Medulla oblongata (tissue), 1 donor: ENCODE measurements around the gene PTPN6.
"Not testable (repeated sequence)": the region's sequence is repeated elsewhere in the genome, so short reads cannot be mapped to it uniquely, and the experiment has no call there.

Experiments
- DNase-seq: peaks from one replicate; pipeline ENCODE4 v3.0.0-alpha.2; 2015; ENCODE audit errors: extremely low spot score

The PTPN6 gene

GRCh38 chr12:6950811-6951540 is at the start of gene PTPN6:
PTPN6 (plus strand) TSS chr12:6951356; CDS start chr12:6951513, 157 bp downstream.
- DNase-seq, result peak; percentile 57

GRCh38 chr12:6902448-6902847 is 48.7 kb upstream of the PTPN6 start:
- no peak for DNase-seq

GRCh38 chr12:6903722-6904121 is 47.4 kb upstream of the PTPN6 start:
- DNase-seq, result no peak

GRCh38 chr12:6904280-6905276 is 46.6 kb upstream of the PTPN6 start, which contains the start of gene LRRC23:
LRRC23 (plus strand) TSS chr12:6904822; CDS start chr12:6905634, 812 bp downstream.
- peak; percentile 98 for DNase-seq

DNA sequence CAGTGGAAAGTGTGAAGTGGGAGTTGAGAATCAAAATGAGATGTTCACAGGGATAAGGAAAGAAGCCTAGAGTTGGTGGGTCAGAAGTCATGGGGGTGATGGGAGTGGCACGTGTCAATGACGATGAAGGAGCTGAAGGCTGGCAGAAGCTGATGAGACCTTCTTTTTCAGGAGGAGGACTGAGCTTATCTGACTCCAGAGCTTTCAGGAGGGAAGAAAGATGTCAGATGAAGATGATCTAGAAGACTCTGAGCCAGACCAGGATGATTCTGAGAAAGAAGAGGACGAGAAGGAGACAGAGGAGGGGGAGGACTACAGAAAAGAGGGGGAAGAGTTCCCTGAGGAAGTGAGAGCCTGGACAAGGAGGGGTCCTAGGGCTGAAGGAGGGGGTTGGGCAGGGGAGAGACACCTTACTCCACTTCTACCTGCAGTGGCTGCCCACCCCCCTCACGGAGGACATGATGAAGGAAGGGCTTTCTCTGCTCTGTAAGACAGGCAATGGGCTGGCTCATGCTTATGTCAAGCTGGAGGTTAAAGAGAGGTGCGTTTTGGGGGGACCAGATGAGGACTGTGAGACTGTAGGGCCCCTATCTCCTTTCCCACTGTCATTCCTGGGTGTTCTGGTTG is 45.6 kb upstream of the PTPN6 start:
- DNase-seq, result no peak

DNA sequence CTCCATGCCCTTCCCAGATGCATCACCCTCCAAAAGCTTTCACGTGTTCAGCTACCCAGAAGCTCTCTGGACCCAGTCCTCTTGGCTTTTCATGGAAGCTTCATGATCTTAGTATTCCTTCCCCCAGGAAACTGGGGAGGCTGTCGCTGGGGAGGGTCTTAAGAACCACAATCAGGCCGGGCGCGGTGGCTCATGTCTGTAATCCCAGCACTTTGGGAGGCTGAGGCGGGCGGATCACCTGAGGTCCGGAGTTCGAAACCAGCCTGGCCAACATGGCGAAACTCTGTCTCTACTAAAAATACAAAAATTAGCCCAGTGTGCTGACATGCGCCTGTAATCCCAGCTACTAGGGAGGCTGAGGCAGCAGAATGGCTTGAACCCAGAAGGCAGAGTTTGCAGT is 43.0 kb upstream of the PTPN6 start:
- DNase-seq, result not testable (repeated sequence)

DNA sequence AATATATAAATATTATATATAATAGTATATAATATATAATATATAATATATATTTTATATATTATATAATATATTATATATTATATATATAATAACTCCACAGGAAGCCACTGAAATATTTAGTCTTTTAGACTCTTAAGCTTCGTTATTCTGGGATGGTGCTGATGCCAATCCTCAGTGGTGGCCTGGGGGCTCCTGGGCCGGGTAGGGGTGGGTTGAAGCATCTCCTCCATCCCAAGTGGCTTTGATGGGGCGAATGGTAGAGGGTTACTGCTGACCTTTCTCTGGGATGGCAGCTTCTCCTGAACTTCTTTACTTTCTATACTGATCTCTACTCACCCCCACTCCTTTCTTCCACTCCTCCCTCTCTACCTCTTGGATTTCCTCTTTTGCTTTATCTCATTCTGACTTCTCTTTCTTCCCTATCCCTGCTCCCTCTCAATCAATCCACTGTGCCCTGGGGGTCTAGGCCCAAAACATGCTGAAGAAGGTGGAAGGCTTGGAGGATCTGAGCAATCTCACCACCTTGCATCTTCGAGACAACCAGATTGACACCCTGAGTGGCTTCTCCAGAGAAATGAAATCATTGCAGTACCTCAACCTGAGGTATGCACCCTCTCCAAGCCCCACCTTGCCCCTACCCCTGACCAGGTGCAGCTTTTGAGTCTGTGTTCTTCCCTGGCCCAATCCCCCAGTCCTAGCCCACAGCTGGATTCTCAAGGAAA is 41.6 kb upstream of the PTPN6 start:
- DNase-seq, result no peak

DNA sequence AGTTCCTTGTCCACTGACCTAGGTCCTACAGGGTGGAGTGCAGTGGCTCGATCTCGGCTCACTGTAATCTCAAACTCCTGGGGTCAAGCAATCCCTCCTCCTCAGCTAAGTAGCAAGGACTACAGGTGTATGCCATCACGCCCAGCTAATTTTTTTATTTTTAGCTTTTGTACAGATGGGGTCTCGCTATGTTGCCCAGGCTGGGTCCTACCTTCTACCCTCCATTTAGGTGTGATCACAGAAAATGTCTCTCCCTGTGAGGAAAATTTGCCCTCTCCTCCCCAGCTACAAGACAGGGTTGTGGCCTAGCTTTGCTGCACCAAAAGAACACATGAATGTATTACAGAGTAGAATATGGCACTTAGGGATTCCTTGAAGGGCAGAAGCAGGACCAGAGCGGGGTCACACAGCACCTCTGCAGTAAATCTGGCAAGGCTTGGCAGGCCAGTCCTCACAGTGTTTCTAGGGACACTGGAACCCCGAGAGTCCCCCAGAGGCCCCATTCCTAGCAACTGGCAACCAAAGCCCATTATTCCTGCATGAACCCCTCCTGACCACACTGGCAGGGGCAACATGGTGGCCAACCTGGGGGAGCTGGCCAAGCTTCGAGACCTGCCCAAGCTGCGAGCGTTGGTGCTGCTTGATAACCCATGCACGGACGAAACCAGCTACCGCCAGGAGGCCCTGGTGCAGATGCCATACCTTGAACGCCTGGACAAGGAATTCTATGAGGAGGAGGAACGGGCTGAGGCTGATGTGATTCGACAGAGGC is 38.8 kb upstream of the PTPN6 start:
- DNase-seq, result no peak

DNA sequence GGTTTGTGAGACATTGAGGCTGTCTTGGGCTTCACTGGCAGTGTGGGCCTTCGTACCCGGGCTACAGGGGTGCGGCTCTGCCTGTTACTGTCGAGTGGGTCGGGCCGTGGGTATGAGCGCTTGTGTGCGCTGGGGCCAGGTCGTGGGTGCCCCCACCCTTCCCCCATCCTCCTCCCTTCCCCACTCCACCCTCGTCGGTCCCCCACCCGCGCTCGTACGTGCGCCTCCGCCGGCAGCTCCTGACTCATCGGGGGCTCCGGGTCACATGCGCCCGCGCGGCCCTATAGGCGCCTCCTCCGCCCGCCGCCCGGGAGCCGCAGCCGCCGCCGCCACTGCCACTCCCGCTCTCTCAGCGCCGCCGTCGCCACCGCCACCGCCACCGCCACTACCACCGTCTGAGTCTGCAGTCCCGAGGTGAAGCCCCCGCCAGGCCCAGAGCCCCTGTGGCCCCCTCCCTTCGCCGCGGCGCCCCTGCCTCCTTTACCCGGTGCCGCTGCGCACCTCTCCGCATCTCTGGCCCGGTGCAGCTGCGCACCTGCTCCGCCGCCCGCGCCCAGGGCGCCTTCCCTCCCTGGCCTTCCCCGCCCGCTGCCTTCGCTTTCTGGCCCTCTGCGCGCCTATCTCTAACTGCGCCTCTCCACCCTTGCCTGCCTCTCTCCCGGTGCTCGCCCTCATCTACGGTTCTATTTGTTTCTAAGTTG is 36.8 kb upstream of the PTPN6 start, which contains the start of gene ENO2:
TSS of gene ENO2 (plus strand) at position 335 of the 701 bp plus-strand sequence. CDS start 1,253 bp downstream, outside the sequence.
- peak; percentile 83 for DNase-seq

GRCh38 chr12:6914947-6915788 is 36.0 kb upstream of the PTPN6 start:
- no peak for DNase-seq

DNA sequence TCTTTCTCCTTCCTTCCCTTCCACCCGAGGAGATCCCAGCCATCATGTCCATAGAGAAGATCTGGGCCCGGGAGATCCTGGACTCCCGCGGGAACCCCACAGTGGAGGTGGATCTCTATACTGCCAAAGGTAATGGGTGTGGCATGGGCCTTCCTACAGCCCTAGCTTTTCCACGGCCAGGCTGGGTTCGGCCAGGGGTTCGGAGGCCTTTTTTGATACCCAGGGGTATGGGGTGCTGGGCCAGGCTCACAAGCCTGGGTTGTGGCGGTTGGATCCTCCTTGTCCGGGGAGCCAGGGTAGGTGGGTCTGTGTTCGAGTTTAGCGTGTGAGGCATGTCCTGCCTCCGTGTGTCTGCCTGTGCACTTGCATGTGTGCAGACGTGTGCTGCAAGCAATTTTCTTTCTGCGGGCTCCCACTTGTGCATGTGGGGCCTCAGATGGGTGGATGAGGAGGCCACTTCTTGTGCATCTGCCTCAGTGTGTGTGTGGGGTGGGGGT is 35.3 kb upstream of the PTPN6 start:
- no peak for DNase-seq

DNA sequence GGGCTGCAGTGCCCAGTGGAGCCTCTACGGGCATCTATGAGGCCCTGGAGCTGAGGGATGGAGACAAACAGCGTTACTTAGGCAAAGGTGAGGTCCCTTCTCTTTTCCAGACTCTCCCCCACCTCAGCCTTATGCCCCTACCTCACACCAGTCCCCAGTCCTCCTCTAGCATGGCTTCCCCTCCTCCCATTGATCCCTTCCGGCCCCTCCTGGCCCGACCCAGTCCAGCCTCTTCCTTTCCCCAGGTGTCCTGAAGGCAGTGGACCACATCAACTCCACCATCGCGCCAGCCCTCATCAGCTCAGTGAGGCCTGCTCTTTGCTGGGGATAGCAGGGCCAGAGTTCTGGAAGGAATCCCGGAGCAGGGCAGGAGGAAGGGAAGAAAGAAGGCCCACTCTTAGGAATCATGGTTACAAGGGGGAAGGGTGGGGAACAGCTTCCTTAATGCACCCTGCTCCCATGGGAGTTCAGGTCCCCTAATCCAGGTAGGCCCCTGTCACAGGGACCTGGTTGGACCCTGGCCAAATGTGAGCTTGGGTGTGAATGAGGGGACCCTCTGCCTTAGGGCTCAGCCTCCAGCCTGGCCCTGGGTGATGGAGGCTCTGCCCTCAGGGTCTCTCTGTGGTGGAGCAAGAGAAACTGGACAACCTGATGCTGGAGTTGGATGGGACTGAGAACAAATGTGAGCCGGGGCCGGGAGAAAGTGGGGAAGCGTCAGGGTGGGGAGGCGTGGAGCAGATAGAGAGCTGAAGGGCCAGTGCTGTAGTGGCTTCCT is 34.5 kb upstream of the PTPN6 start:
- no peak for DNase-seq

GRCh38 chr12:6917491-6918231 is 33.5 kb upstream of the PTPN6 start:
- DNase-seq, result no peak

- DNase-seq, result no peak
Observed at GRCh38 chr12:6919588-6919987, 31.6 kb upstream of the PTPN6 start.

GRCh38 chr12:6921539-6921938 is 29.6 kb upstream of the PTPN6 start:
- no peak for DNase-seq

- DNase-seq, result no peak
Observed at GRCh38 chr12:6921996-6922946, 28.9 kb upstream of the PTPN6 start.
